Liver (tissue), 3 donors: ENCODE data around the gene WEE2.

ENCODE experiments used
- ATF3 ChIP-seq: IDR thresholded peaks from 2 replicates; pipeline ENCODE4 v1.6.1; 2016; ENCODE audit warnings: antibody characterized with exemption
- CTCF ChIP-seq: fragments of 150-350 bp; IDR thresholded peaks from 2 replicates; pipeline ENCODE4 v1.5.1; 2017; ENCODE audit warnings: improper control_type of control experiment, low read depth, low read length; ENCODE audit not compliant: missing input control
- EGR1 ChIP-seq, 2 donors: IDR thresholded peaks; 2 replicates each; pipeline ENCODE4 v1.6.1; 2016 to 2018; ENCODE audit warnings: antibody characterized with exemption in 2 of 2, low read depth in 2 of 2
- GABPA ChIP-seq, 2 donors: IDR thresholded peaks in 1 of 2; conservative IDR thresholded peaks in 1 of 2; 2 replicates each; pipeline ENCODE4 v1.6.1; 2016; ENCODE audit warnings: antibody characterized with exemption in 2 of 2, mild to moderate bottlenecking in 1 of 2, moderate library complexity in 1 of 2
- JUND ChIP-seq, 2 donors: IDR thresholded peaks; 2 replicates each; pipeline ENCODE4 v1.6.1; 2016; ENCODE audit warnings: antibody characterized with exemption in 2 of 2
- MAX ChIP-seq: IDR thresholded peaks from 2 replicates; pipeline ENCODE4 v1.6.1; 2016; ENCODE audit warnings: antibody characterized with exemption
- REST ChIP-seq: IDR thresholded peaks from 2 replicates; pipeline ENCODE4 v1.6.1; 2016; ENCODE audit warnings: antibody characterized with exemption, mild to moderate bottlenecking
- SP1 ChIP-seq: IDR thresholded peaks from 2 replicates; pipeline ENCODE4 v1.6.1; 2018; ENCODE audit warnings: antibody characterized with exemption, mild to moderate bottlenecking
- TAF1 ChIP-seq: conservative IDR thresholded peaks from 2 replicates; pipeline ENCODE4 v1.6.1; 2016; ENCODE audit warnings: antibody characterized with exemption, mild to moderate bottlenecking
- YY1 ChIP-seq: IDR thresholded peaks from 2 replicates; pipeline ENCODE4 v1.6.1; 2016; ENCODE audit warnings: antibody characterized with exemption, mild to moderate bottlenecking
- ZBTB33 ChIP-seq: IDR thresholded peaks from 2 replicates; pipeline ENCODE4 v1.6.1; 2016; ENCODE audit warnings: antibody characterized with exemption
- donor health status: healthy.
- donor health status: healthy.

- TF ChIP-seq JUND (IDR thresholded peaks at IDR 0.05) (no peak), CTCF (no peak), MAX (no peak), EGR1 (IDR thresholded peaks at IDR 0.05; ENCODE audit: low read depth in 2 of 2) (no peak), TAF1 (no peak), GABPA (IDR thresholded peaks at IDR 0.05 in 1 of 2, conservative IDR thresholded peaks at IDR 0.05 in 1 of 2) (no peak), ATF3 (no peak), ZBTB33 (no peak), YY1 (no peak), SP1 (no peak), REST (no peak)
Measured at GRCh38 chr7:141715794-141716689, 7.9 kb downstream of the WEE2 start.
